ENCODE measurements around the gene ZBTB18. TPM values are rescaled to one million over a fixed set of nuclear protein-coding genes. Genes with fewer than 3 reads are reported as not detected.
A peak's percentile ranks its signal among the peaks of the same experiment; 100 is the strongest.

ZBTB18 gene
- total RNA-seq, 2 experiments from 2014 or later: 57.2 to 59.9 TPM

- POLR2A ChIA-PET: interaction anchor here (2.7 kb wide), 1 partner anchor 22 kb away, joined by 9 read pairs; no protein-coding TSS in a partner anchor
- no peaks in the 10 kb centered on the region for H3K36me3 Mint-ChIP-seq (ENCODE audit: low read depth)
Observed at GRCh38 chr1:244069326-244069898, 18.3 kb downstream of the ZBTB18 start.

GRCh38 chr1:244074559-244075171 is 23.6 kb downstream of the ZBTB18 start:
- Histone ChIP-seq H3K9me3 (ENCODE audit: control insufficient read depth in 1 of 2, insufficient read depth in 1 of 2, low read length in 2 of 2) (no peaks in the 10 kb centered on the region), H3K27ac (ENCODE audit: low read depth in 1 of 2, low read length in 2 of 2) (peak overlapping the region; percentile 58 to 67), H3K4me3 (ENCODE audit: low read length) (peak overlapping the region; percentile 52), H3K4me1 (ENCODE audit: insufficient read depth, low read length) (peaks cover 39% of the 10 kb centered on the region), H3K36me3 (ENCODE audit: insufficient read depth, low read length) (no peaks in the 10 kb centered on the region), H3K27me3 (ENCODE audit: control insufficient read depth in 1 of 2, insufficient read depth in 2 of 2, low read length in 2 of 2) (no peaks in the 10 kb centered on the region)
- H3K36me3 Mint-ChIP-seq (ENCODE audit: low read depth): no peaks in the 10 kb centered on the region
- intact Hi-C loops (cut with DNase I, micrococcal nuclease): loop anchor here (1.0 to 10.0 kb wide), 4 partner anchors 23 to 230 kb away; partner anchors contain the start of genes AKT3 (in 1 of the 2) and ZBTB18 (in 1 of the 2)
- DNase-seq (peak; percentile 56 to 89 (median 68)), ATAC-seq (ENCODE audit: poor library complexity) (peak; percentile 93)
- peak overlapping the region; percentile 98 for H3K27ac Mint-ChIP-seq
- no peaks in the 10 kb centered on the region for H3K9me3 Mint-ChIP-seq
- TF ChIP-seq CTCF (IDR thresholded peaks at IDR 0.05): no peak
- peaks cover 54% of the 10 kb centered on the region for H3K4me1 Mint-ChIP-seq (ENCODE audit: low read depth)
- CTCF ChIA-PET: interaction anchor here (1.2 to 3.2 kb wide), 9 partner anchors 9 to 225 kb away, joined by 3 to 16 read pairs (median 5); partner anchors contain the start of gene ZBTB18
- POLR2A ChIA-PET: interaction anchor here (0.6 to 5.9 kb wide), 20 partner anchors 9 to 820 kb away, joined by 3 to 283 read pairs (median 3); partner anchors contain the start of genes CEP170, SDCCAG8 and ZBTB18
- H3K4me3 Mint-ChIP-seq: peak overlapping the region; percentile 89
- H3K27me3 Mint-ChIP-seq: no peaks in the 10 kb centered on the region

More at GRCh38 chr1:244069326-244069898, 18.3 kb downstream of the ZBTB18 start:
- no peak overlapping the region for H3K27ac ChIP-seq (ENCODE audit: low read depth in 1 of 2, low read length in 2 of 2)
- no peaks in the 10 kb centered on the region for H3K9me3 Mint-ChIP-seq
- TF ChIP-seq CTCF (IDR thresholded peaks at IDR 0.05): no peak
- H3K4me3 Mint-ChIP-seq: no peak overlapping the region
- ATAC-seq (ENCODE audit: poor library complexity) (no peak), DNase-seq (no peak)
- H3K4me3 ChIP-seq (ENCODE audit: low read length): no peak overlapping the region
- no peaks in the 10 kb centered on the region for H3K27me3 ChIP-seq (ENCODE audit: control insufficient read depth in 1 of 2, insufficient read depth in 2 of 2, low read length in 2 of 2)
- H3K36me3 ChIP-seq (ENCODE audit: insufficient read depth, low read length): no peaks in the 10 kb centered on the region
- H3K27ac Mint-ChIP-seq: no peak overlapping the region
- no peaks in the 10 kb centered on the region for H3K27me3 Mint-ChIP-seq
- H3K4me1 Mint-ChIP-seq (ENCODE audit: low read depth): peaks cover 24% of the 10 kb centered on the region
- H3K4me1 ChIP-seq (ENCODE audit: insufficient read depth, low read length): peaks cover 9% of the 10 kb centered on the region
- intact Hi-C loops (cut with DNase I, micrococcal nuclease): no loop called here
- H3K9me3 ChIP-seq (ENCODE audit: control insufficient read depth in 1 of 2, insufficient read depth in 1 of 2, low read length in 2 of 2): no peaks in the 10 kb centered on the region
- CTCF ChIA-PET: no interaction called here

GRCh38 chr1:244075247-244075722 is 24.2 kb downstream of the ZBTB18 start:
- no peak for DNase-seq

More at GRCh38 chr1:244075247-244075722, 24.2 kb downstream of the ZBTB18 start:
- H3K36me3 ChIP-seq (ENCODE audit: insufficient read depth, low read length): no peaks in the 10 kb centered on the region
- peak overlapping the region; percentile 52 for H3K4me3 ChIP-seq (ENCODE audit: low read length)
- Mint-ChIP-seq H3K36me3 (ENCODE audit: low read depth) (no peaks in the 10 kb centered on the region), H3K4me1 (ENCODE audit: low read depth) (peaks cover 54% of the 10 kb centered on the region), H3K27me3 (no peaks in the 10 kb centered on the region), H3K4me3 (peak overlapping the region; percentile 89), H3K27ac (peak overlapping the region; percentile 98), H3K9me3 (no peaks in the 10 kb centered on the region)
- TF ChIP-seq CTCF (IDR thresholded peaks at IDR 0.05): no peak
- ChIA-PET POLR2A (interaction anchor here (0.8 to 5.9 kb wide), 17 partner anchors 10 to 820 kb away, joined by 3 to 283 read pairs (median 3); partner anchors contain the start of genes CEP170, SDCCAG8 and ZBTB18), CTCF (interaction anchor here (1.2 to 3.2 kb wide), 9 partner anchors 10 to 224 kb away, joined by 3 to 16 read pairs (median 5); partner anchors contain the start of gene ZBTB18)
- H3K9me3 ChIP-seq (ENCODE audit: control insufficient read depth in 1 of 2, insufficient read depth in 1 of 2, low read length in 2 of 2): no peaks in the 10 kb centered on the region
- H3K27ac ChIP-seq (ENCODE audit: low read depth in 1 of 2, low read length in 2 of 2): peak overlapping the region; percentile 58 to 67
- peak; percentile 52 for ATAC-seq (ENCODE audit: poor library complexity)
- peaks cover 39% of the 10 kb centered on the region for H3K4me1 ChIP-seq (ENCODE audit: insufficient read depth, low read length)
- intact Hi-C loops (cut with DNase I, micrococcal nuclease): loop anchor here (1.0 to 10.0 kb wide), 3 partner anchors 24 to 230 kb away; partner anchors contain the start of genes AKT3 (in 1 of the 2) and ZBTB18 (in 1 of the 2)
- no peaks in the 10 kb centered on the region for H3K27me3 ChIP-seq (ENCODE audit: control insufficient read depth in 1 of 2, insufficient read depth in 2 of 2, low read length in 2 of 2)

Data from CD4-positive, alpha-beta T cell (primary cell).